AG09309 (cell line): ENCODE data around the gene GALNT5.
A peak's percentile ranks its signal among the peaks of the same experiment; 100 is the strongest.

Experiments used
- DNase-seq: peaks from one replicate; pipeline ENCODE4 v3.0.0-alpha.2; 2010; ENCODE audit warnings: low read depth
- H3K4me3 ChIP-seq: 2 replicates; pipeline ENCODE4 v1.5.1; 2011; ENCODE audit warnings: mild to moderate bottlenecking, low read depth, low read length, moderate library complexity; ENCODE audit not compliant: control insufficient read depth
- CTCF ChIP-seq: IDR thresholded peaks from 2 replicates; pipeline ENCODE4 v1.5.1; 2011; ENCODE audit warnings: mild to moderate bottlenecking, low read depth, low read length, inconsistent platforms; ENCODE audit not compliant: insufficient read depth, control insufficient read depth; ENCODE audit errors: missing control alignments

Gene GALNT5

GRCh38 chr2:157258520-157259326 lies 1.2 kb downstream of the GALNT5 start:
- peak overlapping the region; percentile 73 for H3K4me3 ChIP-seq
- TF ChIP-seq CTCF = no peak
- no peak for DNase-seq

GRCh38 chr2:157259386-157259785 lies 1.9 kb downstream of the GALNT5 start:
- DNase-seq = no peak
- peak overlapping the region; percentile 73 for H3K4me3 ChIP-seq
- TF ChIP-seq CTCF = no peak

- TF ChIP-seq CTCF = no peak
- no peak for DNase-seq
- H3K4me3 ChIP-seq = 0 out of 2 replicates have a peak overlapping the region, but pooled peaks have one; percentile 2
Observed at GRCh38 chr2:157259960-157260359, 2.5 kb downstream of the GALNT5 start.

- no peak for DNase-seq
- TF ChIP-seq CTCF = no peak
- H3K4me3 ChIP-seq = peak overlapping the region; percentile 17
Observed at GRCh38 chr2:157260533-157261198, 3.2 kb downstream of the GALNT5 start.

GRCh38 chr2:157261199-157261782 lies 3.8 kb downstream of the GALNT5 start:
- peak overlapping the region; percentile 17 for H3K4me3 ChIP-seq
- DNase-seq = no peak
- no peak for TF ChIP-seq CTCF

- H3K4me3 ChIP-seq = no peak overlapping the region
- TF ChIP-seq CTCF = no peak
- no peak for DNase-seq
Observed at GRCh38 chr2:157262248-157262647, 4.7 kb downstream of the GALNT5 start.
